Measurements from ENCODE around the gene NACC2. TPM values are rescaled to one million over a fixed set of nuclear protein-coding genes. Genes with fewer than 3 reads are reported as not detected.

NACC2 gene
- total and polyA plus RNA-seq, 9 of the 15 experiments (the other 6 are each of a cell fraction or from before 2014, with no cell fraction given) = 0.70 to 25.1 (median 5.6) TPM

DNA sequence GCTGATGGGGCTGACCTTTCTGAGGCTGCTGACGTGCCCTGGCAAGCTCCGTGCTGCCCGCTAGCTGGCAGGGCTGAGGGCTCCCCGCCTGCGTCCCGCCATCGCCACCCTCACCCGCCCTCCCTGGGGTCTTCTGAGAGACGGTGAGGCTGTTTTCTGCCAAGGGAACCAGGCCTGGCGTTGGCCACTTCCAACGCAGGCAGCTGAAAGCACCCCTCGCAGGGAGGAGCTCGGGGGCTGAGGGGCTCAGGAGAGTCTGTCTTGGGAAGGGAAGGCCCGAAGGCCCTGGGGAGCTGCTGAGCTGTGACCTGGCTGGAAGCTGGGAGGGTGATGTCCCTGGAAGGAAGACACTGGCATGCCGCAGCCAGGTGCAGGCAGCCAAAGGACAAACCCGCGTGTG is 33.3 kb upstream of the NACC2 start:
- no peak overlapping the region for H3K9ac ChIP-seq (ENCODE audit: insufficient read depth in 1 of 2, low read depth in 2 of 2, low read length in 2 of 2)
- peaks cover 46 to 75% of the 10 kb centered on the region in 2 experiments for H3K27me3 ChIP-seq (ENCODE audit: control insufficient read depth in 2 of 2, insufficient read depth in 2 of 2, low read length in 2 of 2)
- intact Hi-C loops (cut with micrococcal nuclease) (loop anchor here (5.0 to 10.0 kb wide), 2 partner anchors 264 to 526 kb away; no protein-coding TSS in a partner anchor), in situ Hi-C loops (cut with MboI) (no loop called here)
- TF ChIP-seq POLR3A (IDR thresholded peaks at IDR 0.05; ENCODE audit: borderline replicate concordance, extremely low read depth, insufficient read depth, insufficient read length) = no peak
- TF ChIP-seq PHTF2 (CRISPR knock-in tag; IDR thresholded peaks at IDR 0.05) = no peak
- TF ChIP-seq HDAC3 (IDR thresholded peaks at IDR 0.05; ENCODE audit: borderline replicate concordance, partially characterized antibody) = no peak
- TF ChIP-seq HDAC2 (IDR thresholded peaks at IDR 0.05) = no peak
- no peak for TF ChIP-seq RAD51 (IDR thresholded peaks at IDR 0.05; ENCODE audit: borderline replicate concordance, low read depth)
- no peak for TF ChIP-seq ILF3 (IDR thresholded peaks at IDR 0.05; ENCODE audit: borderline replicate concordance)
- no peak for TF ChIP-seq RBM22 (IDR thresholded peaks at IDR 0.05; ENCODE audit: low read depth, low read length, poor library complexity, severe bottlenecking)
- TF ChIP-seq, protein P1, sequence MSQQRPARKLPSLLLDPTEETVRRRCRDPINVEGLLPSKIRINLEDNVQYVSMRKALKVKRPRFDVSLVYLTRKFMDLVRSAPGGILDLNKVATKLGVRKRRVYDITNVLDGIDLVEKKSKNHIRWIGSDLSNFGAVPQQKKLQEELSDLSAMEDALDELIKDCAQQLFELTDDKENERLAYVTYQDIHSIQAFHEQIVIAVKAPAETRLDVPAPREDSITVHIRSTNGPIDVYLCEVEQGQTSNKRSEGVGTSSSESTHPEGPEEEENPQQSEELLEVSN (IDR thresholded peaks at IDR 0.05; ENCODE audit: borderline replicate concordance in 1 of 2, extremely low read depth in 1 of 2, insufficient read depth in 1 of 2, insufficient read length in 1 of 2, low read depth in 1 of 2, low read length in 1 of 2, poor library complexity in 1 of 2, severe bottlenecking in 1 of 2) = no peak
- no peak for TF ChIP-seq ELF4 (CRISPR knock-in tag; IDR thresholded peaks at IDR 0.05)
- no peak for TF ChIP-seq ZNF232 (CRISPR knock-in tag; IDR thresholded peaks at IDR 0.05)
- TF ChIP-seq EZH2 (IDR thresholded peaks at IDR 0.05; ENCODE audit: borderline replicate concordance, low read depth, low read length) = no peak
- TF ChIP-seq BHLHE40 (IDR thresholded peaks at IDR 0.05; ENCODE audit: low read length) = no peak
- no peak for TF ChIP-seq POLR2AphosphoS2 (IDR thresholded peaks at IDR 0.05; ENCODE audit: low read length)
- TF ChIP-seq SMARCE1 (IDR thresholded peaks at IDR 0.05) = no peak
- TF ChIP-seq SOX6 (IDR thresholded peaks at IDR 0.05) = no peak
- TF ChIP-seq, protein P2, sequence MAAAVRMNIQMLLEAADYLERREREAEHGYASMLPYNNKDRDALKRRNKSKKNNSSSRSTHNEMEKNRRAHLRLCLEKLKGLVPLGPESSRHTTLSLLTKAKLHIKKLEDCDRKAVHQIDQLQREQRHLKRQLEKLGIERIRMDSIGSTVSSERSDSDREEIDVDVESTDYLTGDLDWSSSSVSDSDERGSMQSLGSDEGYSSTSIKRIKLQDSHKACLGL (CRISPR knock-in tag; IDR thresholded peaks at IDR 0.05; ENCODE audit: borderline replicate concordance, poor library complexity, severe bottlenecking) = no peak
- no peak for TF ChIP-seq TEAD1 (CRISPR knock-in tag; IDR thresholded peaks at IDR 0.05)
- POLR2A ChIA-PET = interaction anchor here (0.7 to 0.8 kb wide), 2 partner anchors 13 to 178 kb away, joined by 3 read pairs; no protein-coding TSS in a partner anchor
- DNase-seq (ENCODE audit: extremely low read depth in 1 of 4, low spot score in 3 of 4) (no peak), FAIRE-seq (no peak), ATAC-seq (no peak)
- H3K4me3 ChIP-seq = no peak overlapping the region
- no peaks in the 10 kb centered on the region for H3K9me1 ChIP-seq (ENCODE audit: control insufficient read depth, insufficient read depth, low read length)
- no peaks in the 10 kb centered on the region for H3K36me3 ChIP-seq (ENCODE audit: control insufficient read depth, insufficient read depth, low read length)
- 11% methylated on average over 12 of the region's 17 CpGs for WGBS (ENCODE audit: insufficient coverage, low coverage, missing lambda C conversion rate)
- no TSS peak for BruUV-seq (replicated peaks)
- peaks cover 13% of the 10 kb centered on the region; the same call in 1 of the 2 replicates for H4K20me1 ChIP-seq (replicated peaks; ENCODE audit: control insufficient read depth, insufficient read depth, low read length)
- no peak overlapping the region for H3K27ac ChIP-seq (ENCODE audit: extremely low read depth, low read depth, low read length)
- CTCF ChIA-PET (ENCODE audit: low intra/inter-chr PET ratio) = no interaction called here
- peaks cover 3 to 38% of the 10 kb centered on the region in 2 experiments; a peak in 4 of 5 replicates for H3K4me1 ChIP-seq (replicated peaks in 1 of 2; ENCODE audit: control insufficient read depth in 2 of 2, insufficient read depth in 2 of 2, low read length in 2 of 2)
- no peak overlapping the region for H2AFZ ChIP-seq (ENCODE audit: low read depth, low read length)
- H3K4me2 ChIP-seq (ENCODE audit: insufficient read depth, low read length) = no peak overlapping the region
- H3K9me3 ChIP-seq (replicated peaks; ENCODE audit: control insufficient read depth, insufficient read depth, low read depth, low read length) = no peaks in the 10 kb centered on the region; the same call in 1 of the 2 replicates
- no peaks in the 10 kb centered on the region for H3K79me2 ChIP-seq (ENCODE audit: control insufficient read depth, insufficient read depth, low read length)

Measured in K562 (cell line).